KOPT-K1 (cell line): ENCODE measurements around the gene FAM241A.
"Not testable (repeated sequence)": the region's sequence is repeated elsewhere in the genome, so short reads cannot be mapped to it uniquely, and the experiment has no call there.

ENCODE experiments used
- H3K27ac ChIP-seq: fragments of 200-600 bp; sonication (generic); 2 replicates; pipeline ENCODE4 v1.5.1; 2016; ENCODE audit warnings: antibody characterized with exemption, mild to moderate bottlenecking, low read depth, low read length; ENCODE audit not compliant: poor library complexity, severe bottlenecking
- H3K36me3 ChIP-seq: fragments of 200-600 bp; sonication (generic); 2 replicates; pipeline ENCODE4 v1.5.1; 2017; ENCODE audit warnings: antibody characterized with exemption, mild to moderate bottlenecking, low read length, moderate library complexity; ENCODE audit not compliant: insufficient read depth
- H3K9me3 ChIP-seq: fragments of 200-600 bp; sonication (generic); 2 replicates; pipeline ENCODE4 v1.5.1; 2017; ENCODE audit warnings: antibody characterized with exemption, low read length, mild to moderate bottlenecking; ENCODE audit not compliant: insufficient read depth, poor library complexity, severe bottlenecking

Gene FAM241A

DNA sequence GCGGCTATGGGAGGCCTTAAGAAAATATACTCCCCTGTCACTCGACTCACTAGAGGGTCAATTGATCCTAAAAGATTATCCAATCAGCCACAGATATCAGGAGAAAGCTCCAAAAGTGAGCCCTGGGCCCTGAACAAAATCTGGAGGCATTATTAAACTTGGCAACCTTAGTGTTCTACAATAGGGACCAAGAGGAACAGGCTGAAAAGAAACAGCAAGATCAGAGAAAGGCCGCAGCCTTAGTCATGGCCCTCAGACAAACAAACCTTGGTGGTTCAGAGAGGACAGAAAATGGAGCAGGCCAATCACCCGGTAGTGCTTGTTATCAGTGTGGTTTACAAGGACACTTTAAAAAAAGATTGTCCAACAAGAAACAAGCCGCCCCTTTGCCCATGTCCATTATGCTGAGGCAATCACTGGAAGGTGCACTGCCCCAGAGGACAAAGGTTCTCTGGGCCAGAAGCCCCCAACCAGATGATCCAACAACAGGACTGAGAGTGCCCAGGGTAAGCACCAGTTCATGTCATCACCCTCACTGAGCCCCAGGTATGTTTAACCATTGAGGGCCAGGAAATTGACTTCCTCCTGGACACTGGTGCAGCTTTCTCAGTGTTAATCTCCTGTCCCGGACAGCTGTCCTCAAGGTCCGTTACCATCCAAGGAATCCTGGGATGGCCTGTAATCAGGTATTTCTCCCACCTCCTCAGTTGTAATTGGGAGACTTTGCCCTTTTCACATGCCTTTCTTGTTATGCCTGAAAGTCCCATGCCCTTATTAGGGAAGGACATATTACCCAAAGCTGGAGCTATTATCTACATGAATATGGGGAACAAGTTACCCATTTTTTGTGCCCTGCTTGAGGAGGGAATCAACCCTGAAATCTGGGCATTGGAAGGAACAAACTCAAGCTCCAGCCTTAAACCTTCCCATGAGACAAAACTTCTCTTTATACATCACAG is 63.2 kb downstream of the FAM241A start:
- not testable (repeated sequence) for H3K9me3 ChIP-seq, H3K36me3 ChIP-seq, H3K27ac ChIP-seq

- Histone ChIP-seq H3K9me3 (no peaks in the 10 kb centered on the region), H3K27ac (no peak overlapping the region), H3K36me3 (no peaks in the 10 kb centered on the region)
Observed at GRCh38 chr4:112210777-112211176, 65.5 kb downstream of the FAM241A start.

- H3K9me3 ChIP-seq: no peaks in the 10 kb centered on the region
- H3K27ac ChIP-seq: no peak overlapping the region
- H3K36me3 ChIP-seq: no peaks in the 10 kb centered on the region
Observed at GRCh38 chr4:112213091-112213490, 67.8 kb downstream of the FAM241A start.

DNA sequence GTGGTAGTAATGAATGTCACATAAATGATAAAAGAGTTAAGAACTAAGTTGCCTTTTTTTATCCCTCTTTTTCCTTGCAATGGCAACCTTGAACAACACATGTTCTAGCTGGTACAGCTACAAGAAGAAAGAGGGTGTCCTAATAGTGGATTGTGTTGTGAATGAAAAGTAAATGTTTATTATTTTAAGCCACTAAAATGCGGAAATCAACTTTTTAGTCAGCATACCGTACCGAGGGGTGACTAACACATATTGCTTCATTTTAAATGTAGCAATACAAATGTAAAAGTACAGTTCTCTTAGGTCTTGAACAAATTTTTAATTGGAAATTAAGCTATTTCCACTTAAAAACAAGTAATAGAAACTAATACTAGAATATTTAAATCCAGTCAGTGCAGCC is 68.6 kb downstream of the FAM241A start:
- Histone ChIP-seq H3K36me3 (no peaks in the 10 kb centered on the region), H3K9me3 (no peaks in the 10 kb centered on the region), H3K27ac (no peak overlapping the region)

- no peaks in the 10 kb centered on the region for H3K36me3 ChIP-seq
- H3K9me3 ChIP-seq: no peaks in the 10 kb centered on the region
- H3K27ac ChIP-seq: no peak overlapping the region
Observed at GRCh38 chr4:112214390-112215264, 69.4 kb downstream of the FAM241A start.

DNA sequence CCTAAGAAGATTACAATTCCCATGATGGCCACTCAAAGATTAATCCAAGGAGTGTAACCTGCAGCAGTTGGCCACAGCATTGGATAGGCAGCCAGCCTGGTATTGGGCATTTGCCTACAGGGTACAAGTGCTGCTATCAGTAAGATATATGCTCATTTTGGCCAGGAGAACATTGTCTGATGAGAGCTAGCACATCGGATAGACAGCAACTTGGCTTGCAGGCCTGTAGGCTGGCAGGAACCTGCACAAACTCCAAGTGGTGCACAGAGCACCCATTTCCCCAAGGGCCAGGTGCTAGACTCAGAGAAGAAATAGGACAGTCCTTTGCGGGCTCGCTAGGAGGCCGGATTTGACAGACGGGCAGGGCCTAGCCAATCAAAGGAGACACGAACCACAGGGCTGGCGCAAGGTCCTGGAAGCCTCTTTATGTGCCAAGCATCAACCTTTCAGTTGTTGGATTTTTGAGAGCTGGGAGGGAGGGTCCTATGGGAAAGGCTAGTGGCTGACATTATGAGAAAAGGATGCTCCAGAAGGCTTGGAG is 74.6 kb downstream of the FAM241A start:
- no peaks in the 10 kb centered on the region for H3K9me3 ChIP-seq
- no peaks in the 10 kb centered on the region for H3K36me3 ChIP-seq
- H3K27ac ChIP-seq: no peak overlapping the region

DNA sequence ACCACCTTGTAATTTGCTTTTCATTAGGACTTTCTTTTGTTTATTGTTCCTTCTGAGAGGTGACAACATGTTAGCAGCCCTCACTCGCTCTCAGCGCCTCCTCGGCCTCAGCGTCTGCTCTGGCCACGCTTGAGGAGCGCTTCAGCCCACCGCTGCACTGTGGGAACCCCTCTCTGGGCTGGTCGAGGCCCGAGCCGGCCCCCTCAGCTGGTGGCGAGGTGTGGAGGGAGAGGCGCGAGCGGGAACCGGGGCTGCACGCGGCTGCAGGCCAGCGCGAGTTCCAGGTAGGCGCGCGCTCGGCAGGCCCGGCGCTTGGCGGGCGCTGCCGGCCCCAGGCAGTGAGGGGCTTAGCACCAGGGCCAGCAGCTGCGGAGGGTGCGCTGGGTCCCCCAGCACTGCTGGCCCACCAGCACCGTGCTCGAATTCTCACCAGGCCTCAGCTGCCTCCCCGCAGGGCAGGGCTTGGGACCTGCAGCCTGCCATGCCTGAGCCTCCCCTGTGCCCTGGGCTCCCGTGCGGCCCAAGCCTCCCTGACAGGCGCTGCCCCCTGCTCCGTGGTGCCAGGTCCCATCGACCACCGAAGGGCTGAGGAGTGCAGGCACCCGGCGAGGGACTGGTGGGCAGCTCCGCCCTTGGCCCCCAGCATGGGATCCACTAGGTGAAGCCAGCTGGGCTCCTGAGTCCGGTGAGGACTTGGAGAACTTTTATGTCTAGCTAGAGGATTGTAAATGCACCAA is 77.1 kb downstream of the FAM241A start:
- H3K9me3 ChIP-seq: no peaks in the 10 kb centered on the region
- H3K36me3 ChIP-seq: no peaks in the 10 kb centered on the region
- H3K27ac ChIP-seq: no peak overlapping the region

GRCh38 chr4:112225157-112225556 is 79.9 kb downstream of the FAM241A start:
- H3K9me3 ChIP-seq: no peaks in the 10 kb centered on the region
- H3K27ac ChIP-seq: no peak overlapping the region
- H3K36me3 ChIP-seq: no peaks in the 10 kb centered on the region

DNA sequence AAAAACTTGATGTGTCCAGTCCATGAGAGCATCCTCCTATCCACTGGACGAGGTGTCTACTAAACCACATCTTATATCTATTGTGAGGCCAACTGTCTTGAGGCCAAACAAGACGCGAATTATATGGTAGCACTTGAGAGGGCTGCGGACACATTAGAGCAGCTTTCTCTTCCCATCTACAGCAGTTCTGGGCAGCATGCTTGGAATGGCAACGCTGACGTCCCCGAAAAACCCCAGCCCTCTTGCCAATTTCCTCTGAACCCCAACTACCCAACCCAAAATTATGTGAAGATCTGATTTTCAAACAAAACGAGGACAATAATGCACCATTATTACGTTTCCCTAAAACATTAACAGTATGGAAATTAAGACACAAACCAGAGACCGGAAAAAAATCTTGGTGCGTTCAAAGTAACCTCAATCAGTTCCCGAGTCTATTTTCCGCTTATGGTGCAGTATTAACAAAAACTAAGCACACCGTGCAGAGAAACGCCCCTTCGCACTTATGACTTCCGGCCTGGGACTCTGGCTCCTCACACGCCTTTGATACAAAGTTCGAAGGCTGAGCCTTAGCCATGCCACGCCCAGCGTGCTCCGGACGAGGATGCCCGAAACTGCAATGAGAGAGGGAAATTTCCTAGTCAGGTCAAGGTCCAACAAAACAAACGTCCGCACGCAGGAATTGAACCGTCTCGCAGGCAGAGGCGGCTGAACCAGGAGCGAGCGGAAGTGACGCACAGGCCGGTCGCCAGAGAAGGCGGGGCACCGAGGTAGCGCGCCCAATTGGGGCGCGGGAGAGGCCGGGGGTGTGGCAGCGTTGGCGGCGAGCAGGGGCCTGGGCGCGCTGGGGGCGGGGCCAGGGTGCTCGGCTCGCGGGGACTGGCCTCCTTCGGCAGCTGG is 85.9 kb downstream of the FAM241A start:
- no peaks in the 10 kb centered on the region for H3K36me3 ChIP-seq
- H3K9me3 ChIP-seq: no peaks in the 10 kb centered on the region
- peak overlapping the region; percentile 79 for H3K27ac ChIP-seq

- no peaks in the 10 kb centered on the region for H3K9me3 ChIP-seq
- H3K27ac ChIP-seq: peak within 1 kb of the TSS; percentile 79
- no peaks in the 10 kb centered on the region for H3K36me3 ChIP-seq
Observed at GRCh38 chr4:112231779-112232713, 86.8 kb downstream of the FAM241A start, which contains the start of gene AP1AR. Gene AP1AR (plus strand): TSS chr4:112231787. CDS start chr4:112232092, 305 bp downstream.

DNA sequence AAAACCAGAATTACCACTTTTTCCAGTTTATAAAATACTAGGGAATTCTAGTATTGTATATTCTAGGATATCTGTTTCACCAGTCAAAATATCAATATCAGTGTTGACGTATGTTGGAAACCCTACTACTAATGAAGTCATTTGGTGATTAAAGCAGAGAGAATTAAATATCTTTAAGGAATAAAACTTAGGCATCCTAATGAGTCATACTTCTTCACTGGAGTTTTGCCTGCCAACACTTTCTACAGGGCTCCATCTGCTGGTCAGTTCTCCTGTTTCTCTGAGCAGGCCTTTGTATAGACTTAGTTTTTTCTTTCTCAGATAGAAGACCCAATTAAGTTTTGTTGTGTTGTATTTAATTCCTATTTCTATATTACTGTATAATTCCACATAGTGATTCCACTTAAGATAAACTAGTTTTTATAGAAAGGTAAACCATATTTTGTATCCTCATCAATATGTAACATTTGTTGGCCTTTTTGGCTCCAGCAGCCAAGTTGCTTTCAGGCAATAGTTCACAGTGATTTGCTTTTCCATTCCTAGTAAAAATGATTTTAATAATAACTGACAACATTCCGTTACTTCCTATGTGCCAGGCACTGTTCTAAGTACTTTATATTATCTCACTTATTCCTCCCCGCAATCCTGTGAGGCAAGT is 89.8 kb downstream of the FAM241A start:
- no peaks in the 10 kb centered on the region for H3K9me3 ChIP-seq
- H3K36me3 ChIP-seq: no peaks in the 10 kb centered on the region
- no peak overlapping the region for H3K27ac ChIP-seq

DNA sequence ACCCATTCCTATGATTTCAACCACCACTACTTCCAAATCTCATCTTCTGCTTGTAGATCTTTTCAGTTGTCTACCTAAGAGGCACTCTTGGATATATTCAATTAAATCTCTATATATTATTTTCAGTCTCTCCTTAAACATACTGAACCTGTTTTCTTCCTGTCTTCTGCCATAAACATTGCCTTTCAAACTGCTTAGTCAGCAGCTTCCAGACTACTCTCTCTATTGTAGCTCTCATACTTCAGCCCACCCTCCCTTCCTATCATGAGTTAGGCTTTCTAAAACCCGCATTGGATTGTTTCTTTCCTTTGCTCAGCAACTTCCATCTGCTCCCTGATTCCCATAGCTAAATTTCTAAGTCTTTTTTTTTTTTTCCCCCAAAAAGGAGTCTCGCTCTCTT is 90.8 kb downstream of the FAM241A start:
- Histone ChIP-seq H3K36me3 (no peaks in the 10 kb centered on the region), H3K9me3 (no peaks in the 10 kb centered on the region), H3K27ac (no peak overlapping the region)
